Measurements from ENCODE around the gene ZNF546.

ZNF546 gene

DNA sequence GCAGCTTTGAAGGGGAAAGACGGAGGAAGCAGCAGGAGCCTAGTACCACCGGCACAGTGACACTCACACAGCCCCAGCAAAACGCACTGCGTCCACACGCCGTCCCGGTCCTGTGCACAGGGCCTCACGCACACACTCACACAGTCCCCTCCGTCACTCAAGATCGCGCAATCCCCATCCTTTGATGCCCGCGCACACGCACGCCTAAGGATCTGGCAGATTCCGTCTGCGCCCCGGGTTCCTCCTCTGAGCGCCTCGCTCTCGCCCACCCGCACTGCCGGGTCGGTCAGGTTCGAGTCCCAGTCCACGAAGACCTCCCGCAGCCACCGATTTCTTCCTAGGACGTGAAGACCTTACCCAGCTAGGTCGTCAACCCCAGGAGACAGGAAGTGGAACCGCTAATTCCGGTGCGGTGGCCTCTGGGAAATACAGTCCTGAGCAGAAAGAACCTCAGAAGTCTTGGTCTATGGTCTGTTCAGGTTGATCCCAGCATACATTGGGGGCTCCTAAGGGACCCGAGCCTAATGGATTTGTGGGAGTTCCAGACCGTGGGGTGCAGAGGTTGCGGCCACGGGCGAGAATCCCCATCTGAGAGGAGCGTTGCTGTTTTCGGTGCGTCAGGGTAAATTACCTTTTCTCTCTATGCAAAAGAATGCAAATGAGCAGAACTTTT lies 59.1 kb downstream of the ZNF546 start, which contains the start of gene ZNF780B:
Gene ZNF780B (minus strand): TSS at position 400 of the 673 bp plus-strand sequence. CDS start 5,899 bp downstream, outside the sequence.
- DNase-seq (ENCODE audit: low spot score) = peak; percentile 74

DNA sequence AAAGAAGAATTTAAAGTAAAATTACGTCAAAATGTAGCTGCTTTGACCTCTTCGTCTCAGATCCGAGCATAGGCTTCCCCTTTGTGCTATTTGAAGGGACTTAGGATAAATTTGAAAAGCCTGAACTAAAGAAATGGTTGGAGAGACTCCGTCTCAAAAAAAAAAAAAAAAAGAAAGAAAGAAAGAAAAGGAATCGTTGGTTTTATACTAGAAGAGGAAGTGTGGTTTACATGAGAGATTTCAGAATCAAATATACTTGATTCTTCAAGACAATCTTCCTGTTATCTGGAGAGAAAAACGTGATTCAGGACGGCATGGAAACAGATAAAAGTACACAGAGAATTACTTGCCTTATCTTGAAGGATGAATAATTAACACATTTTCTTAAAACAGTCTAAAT lies 59.6 kb downstream of the ZNF546 start:
- DNase-seq (ENCODE audit: low spot score) = no peak

DNA sequence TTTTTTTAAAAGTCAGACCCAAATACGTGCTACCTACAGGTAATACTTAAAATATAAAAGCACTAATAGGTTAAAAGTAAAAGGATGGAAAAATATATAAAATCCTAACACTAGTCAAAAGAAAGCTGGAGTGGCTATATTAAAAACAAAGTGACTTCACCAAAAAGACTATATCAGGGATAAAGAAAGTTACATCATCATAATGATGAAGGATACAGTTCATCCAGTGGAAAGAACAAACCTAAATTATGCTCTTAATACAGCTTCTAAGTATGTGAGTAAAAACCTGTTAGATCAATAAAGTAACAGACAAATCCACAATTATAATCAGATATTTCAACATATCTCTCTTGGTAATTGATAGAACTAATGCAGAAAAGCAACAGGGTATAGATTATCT lies 60.3 kb downstream of the ZNF546 start:
- DNase-seq (ENCODE audit: low spot score) = no peak

GRCh38 chr19:40059624-40060023 lies 62.8 kb downstream of the ZNF546 start:
- DNase-seq (ENCODE audit: low spot score) = no peak

DNA sequence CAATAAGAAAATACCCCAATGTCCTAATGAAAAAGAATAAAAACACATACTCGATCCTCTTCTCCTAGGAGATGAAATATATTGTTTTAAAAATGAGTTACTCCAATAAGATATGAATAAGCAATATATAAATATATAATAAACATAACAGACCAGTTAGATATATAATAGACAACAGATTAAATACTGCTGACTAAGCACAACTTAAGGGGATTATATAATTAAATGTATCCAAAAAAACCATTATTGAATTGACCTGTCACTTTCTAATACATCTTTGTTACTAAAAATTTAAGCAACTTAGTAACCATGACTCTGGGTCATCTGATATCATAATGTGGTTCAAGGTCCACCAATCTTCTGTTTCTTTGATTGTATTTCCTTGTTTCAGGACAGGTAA lies 73.2 kb downstream of the ZNF546 start:
- no peak for DNase-seq (ENCODE audit: low spot score)
